Right lobe of liver (tissue), 4 donors: ENCODE data around the gene SEC23A.

Source experiments
- POLR2A ChIP-seq: fragments of 450-650 bp; IDR thresholded peaks from one replicate; pipeline ENCODE4 v1.6.1; 2017; ENCODE audit warnings: antibody characterized with exemption, mild to moderate bottlenecking
- TF ChIP-seq, protein P1 (sequence below), 4 donors: fragments of 200-600 bp in 3 of 4; fragments of 450-650 bp in 1 of 4; IDR thresholded peaks; one replicate each; pipeline versions ENCODE4 v1.5.1 to v1.8.0; 2016 to 2022; ENCODE audit warnings: antibody characterized with exemption in 4 of 4, mild to moderate bottlenecking in 2 of 4
- donor health status: DM: no; HTN: no; CAD: no.
- donor health status: DM: no; HTN: no; CAD: no.
- donor health status: DM: no; HTN: yes; CAD: no.

DNA sequence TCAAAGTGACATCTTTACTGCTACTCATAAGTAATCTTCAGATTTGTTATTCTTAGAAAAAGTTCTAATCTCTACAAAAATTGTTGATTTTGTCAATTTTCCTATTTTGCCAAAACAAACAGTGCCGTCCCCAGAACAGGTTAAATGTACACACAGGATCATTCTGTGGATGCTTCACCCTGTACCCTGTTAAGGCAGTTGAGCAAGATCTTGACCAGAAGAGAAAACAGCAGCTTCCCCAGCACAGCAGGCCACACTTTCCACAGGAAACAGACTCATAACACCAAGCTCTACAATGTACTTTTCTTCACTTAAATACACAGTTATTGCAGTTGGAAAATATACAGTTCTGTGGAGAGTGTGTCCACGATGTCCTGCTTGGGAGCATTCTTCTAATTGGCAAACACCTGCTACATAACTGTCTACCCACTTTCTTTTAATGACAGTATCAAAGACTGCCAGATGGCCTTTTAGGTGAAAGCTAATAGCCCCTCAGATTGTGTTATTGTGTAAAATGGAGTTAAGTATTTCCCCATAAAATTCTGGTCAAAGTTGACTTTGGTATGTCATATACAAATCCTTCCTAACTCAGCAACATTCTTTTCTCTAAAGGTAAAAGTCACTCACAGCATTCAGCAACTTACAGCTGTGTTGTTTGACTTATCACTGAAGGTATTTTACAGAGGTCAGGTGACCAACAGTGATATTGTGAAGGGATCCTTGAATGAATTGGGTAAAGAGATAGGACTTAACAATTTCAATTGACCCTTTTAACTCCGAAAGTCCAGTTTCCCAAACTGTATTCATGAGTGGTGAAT, 77.0 kb downstream of the SEC23A start:
- TF ChIP-seq, protein P1, sequence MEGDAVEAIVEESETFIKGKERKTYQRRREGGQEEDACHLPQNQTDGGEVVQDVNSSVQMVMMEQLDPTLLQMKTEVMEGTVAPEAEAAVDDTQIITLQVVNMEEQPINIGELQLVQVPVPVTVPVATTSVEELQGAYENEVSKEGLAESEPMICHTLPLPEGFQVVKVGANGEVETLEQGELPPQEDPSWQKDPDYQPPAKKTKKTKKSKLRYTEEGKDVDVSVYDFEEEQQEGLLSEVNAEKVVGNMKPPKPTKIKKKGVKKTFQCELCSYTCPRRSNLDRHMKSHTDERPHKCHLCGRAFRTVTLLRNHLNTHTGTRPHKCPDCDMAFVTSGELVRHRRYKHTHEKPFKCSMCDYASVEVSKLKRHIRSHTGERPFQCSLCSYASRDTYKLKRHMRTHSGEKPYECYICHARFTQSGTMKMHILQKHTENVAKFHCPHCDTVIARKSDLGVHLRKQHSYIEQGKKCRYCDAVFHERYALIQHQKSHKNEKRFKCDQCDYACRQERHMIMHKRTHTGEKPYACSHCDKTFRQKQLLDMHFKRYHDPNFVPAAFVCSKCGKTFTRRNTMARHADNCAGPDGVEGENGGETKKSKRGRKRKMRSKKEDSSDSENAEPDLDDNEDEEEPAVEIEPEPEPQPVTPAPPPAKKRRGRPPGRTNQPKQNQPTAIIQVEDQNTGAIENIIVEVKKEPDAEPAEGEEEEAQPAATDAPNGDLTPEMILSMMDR (IDR thresholded peaks at IDR 0.05), result no peak
- no peak for TF ChIP-seq POLR2A
